BJ (cell line): ENCODE data around the gene CORO2B. TPM values are rescaled to one million over a fixed set of nuclear protein-coding genes. Genes with fewer than 3 reads are reported as not detected.

Experiments used
- CTCF ChIA-PET: fragments of 350-600 bp; formaldehyde crosslinking; extraction: SDS; loops from one replicate; lab custom pipeline; 2021; ENCODE audit warnings: antibody characterized with exemption, inconsistent platforms; lab: Yijun Ruan, JAX
- POLR2A ChIA-PET: fragments of 300-600 bp; sonication (Branson Sonifier 250); formaldehyde crosslinking; extraction: SDS; loops from one replicate; lab custom pipeline; 2021; ENCODE audit warnings: antibody characterized with exemption; lab: Charles Lee
- DNase-seq: peaks from one replicate; pipeline ENCODE4 v3.0.0-alpha.2; 2011; ENCODE audit warnings: low read depth
- H3K27me3 ChIP-seq: 2 replicates; pipeline ENCODE4 v1.6.0; 2011; ENCODE audit warnings: low read length; ENCODE audit not compliant: control insufficient read depth, insufficient read depth
- H3K36me3 ChIP-seq: 2 replicates; pipeline ENCODE4 v1.5.1; 2011; ENCODE audit warnings: low read length; ENCODE audit not compliant: control insufficient read depth, insufficient read depth
- H3K4me3 ChIP-seq: 2 replicates; pipeline ENCODE4 v1.5.1; 2011; ENCODE audit warnings: low read depth, mild to moderate bottlenecking, control low read depth, low read length
- CTCF ChIP-seq: IDR thresholded peaks from 2 replicates; pipeline ENCODE4 v1.5.1; 2011; ENCODE audit warnings: low read depth, mild to moderate bottlenecking, control low read depth, inconsistent platforms, low read length, moderate library complexity; ENCODE audit not compliant: insufficient read depth
- polyA plus RNA-seq: library from polyadenylated mRNA; depleted of rRNA; stranded (reverse); fragments of >200 nt; gene quantifications from 2 replicates; pipeline ENCODE4 v1.2.3, GENCODE V29; 2011

Gene CORO2B
- polyA plus RNA-seq, 1 experiment = 7.7 TPM

- CTCF ChIA-PET = interaction anchor here (1.1 kb wide), 1 partner anchor 8 kb away, joined by 3 read pairs; no protein-coding TSS in a partner anchor
- no peaks in the 10 kb centered on the region for H3K27me3 ChIP-seq
- H3K4me3 ChIP-seq = no peak overlapping the region
- POLR2A ChIA-PET = no interaction called here
- TF ChIP-seq CTCF = no peak
- DNase-seq = no peak
- peaks cover 5% of the 10 kb centered on the region for H3K36me3 ChIP-seq
Observed at GRCh38 chr15:68713874-68714273, 135.1 kb downstream of the CORO2B start.

- Histone ChIP-seq H3K36me3 (peaks cover 5% of the 10 kb centered on the region), H3K27me3 (no peaks in the 10 kb centered on the region), H3K4me3 (no peak overlapping the region)
- TF ChIP-seq CTCF = no peak
- CTCF ChIA-PET = interaction anchor here (1.1 kb wide), 1 partner anchor 161 kb away, joined by 3 read pairs; no protein-coding TSS in a partner anchor
- DNase-seq = no peak
- POLR2A ChIA-PET = no interaction called here
Observed at GRCh38 chr15:68715111-68715510, 136.3 kb downstream of the CORO2B start.

GRCh38 chr15:68717951-68718350 lies 139.2 kb downstream of the CORO2B start:
- POLR2A ChIA-PET = no interaction called here
- CTCF ChIA-PET = interaction anchor here (0.9 to 1.1 kb wide), 2 partner anchors 8 to 168 kb away, joined by 3 read pairs; no protein-coding TSS in a partner anchor
- no peaks in the 10 kb centered on the region for H3K27me3 ChIP-seq
- DNase-seq = no peak
- no peak for TF ChIP-seq CTCF
- H3K36me3 ChIP-seq = peaks cover under 1% of the 10 kb centered on the region; the same call in 1 of the 2 replicates
- H3K4me3 ChIP-seq = no peak overlapping the region

GRCh38 chr15:68718468-68718867 lies 139.7 kb downstream of the CORO2B start:
- Histone ChIP-seq H3K36me3 (no peaks in the 10 kb centered on the region), H3K4me3 (no peak overlapping the region), H3K27me3 (no peaks in the 10 kb centered on the region)
- TF ChIP-seq CTCF = no peak
- ChIA-PET POLR2A (no interaction called here), CTCF (interaction anchor here (1.1 kb wide), 1 partner anchor 8 kb away, joined by 3 read pairs; no protein-coding TSS in a partner anchor)
- DNase-seq = no peak

GRCh38 chr15:68719051-68719450 lies 140.3 kb downstream of the CORO2B start:
- H3K36me3 ChIP-seq = no peaks in the 10 kb centered on the region
- no peak for DNase-seq
- ChIA-PET POLR2A (no interaction called here), CTCF (interaction anchor here (1.1 kb wide), 1 partner anchor 9 kb away, joined by 3 read pairs; no protein-coding TSS in a partner anchor)
- no peak for TF ChIP-seq CTCF
- H3K4me3 ChIP-seq = no peak overlapping the region
- H3K27me3 ChIP-seq = no peaks in the 10 kb centered on the region
